ENCODE results near the gene HSPD1. TPM values are rescaled to one million over a fixed set of nuclear protein-coding genes. Genes with fewer than 3 reads are reported as not detected.

HSPD1 gene
- 351 and 353 TPM in 2 replicates for total RNA-seq

GRCh38 chr2:197499594-197500502 lies at the start of gene HSPD1, which contains the start of gene HSPE1:
Gene HSPD1, minus strand, starts transcription at chr2:197499840. Its CDS starts 992 bp downstream, at chr2:197498848.
Gene HSPE1, plus strand, starts transcription at chr2:197500379. Its CDS starts 58 bp downstream, at chr2:197500437.
- intact Hi-C loops (cut with micrococcal nuclease), result loop anchor here (1.0 to 5.0 kb wide), 12 partner anchors 15 to 1337 kb away; partner anchors contain the start of genes ANKRD44, CCDC150, COQ10B and MARS2

- intact Hi-C loops (cut with micrococcal nuclease), result no loop called here
Observed at GRCh38 chr2:197548582-197548981, 48.9 kb upstream of the HSPD1 start.

- intact Hi-C loops (cut with micrococcal nuclease), result no loop called here
Observed at GRCh38 chr2:197547163-197547900, 47.7 kb upstream of the HSPD1 start.

GRCh38 chr2:197543206-197543605 lies 43.6 kb upstream of the HSPD1 start:
- intact Hi-C loops (cut with micrococcal nuclease), result no loop called here

GRCh38 chr2:197539734-197540133 lies 40.1 kb upstream of the HSPD1 start:
- intact Hi-C loops (cut with micrococcal nuclease), result no loop called here

- intact Hi-C loops (cut with micrococcal nuclease), result no loop called here
Observed at GRCh38 chr2:197538412-197538811, 38.8 kb upstream of the HSPD1 start.

- intact Hi-C loops (cut with micrococcal nuclease), result loop anchor here (5.0 to 10.0 kb wide), 3 partner anchors 270 to 590 kb away; partner anchors contain the start of genes BOLL and PGAP1
Observed at GRCh38 chr2:197517150-197517549, 17.5 kb upstream of the HSPD1 start.

GRCh38 chr2:197516393-197516761 lies 16.7 kb upstream of the HSPD1 start:
- intact Hi-C loops (cut with micrococcal nuclease), result loop anchor here (1.0 to 10.0 kb wide), 5 partner anchors 63 to 717 kb away; partner anchors contain the start of genes BOLL, COQ10B, GTF3C3 and PGAP1

GRCh38 chr2:197515739-197516392 lies 16.2 kb upstream of the HSPD1 start, which contains the start of gene MOB4:
Gene MOB4, plus strand, starts transcription at chr2:197516066. Its CDS starts 21 bp downstream, at chr2:197516087.
- intact Hi-C loops (cut with micrococcal nuclease), result loop anchor here (1.0 to 10.0 kb wide), 8 partner anchors 16 to 717 kb away; partner anchors contain the start of genes BOLL, COQ10B, GTF3C3 and HSPE1

GRCh38 chr2:197515315-197515738 lies 15.7 kb upstream of the HSPD1 start:
- intact Hi-C loops (cut with micrococcal nuclease), result loop anchor here (1.0 to 10.0 kb wide), 6 partner anchors 15 to 588 kb away; partner anchors contain the start of genes BOLL, HSPE1, MARS2 and PGAP1

- intact Hi-C loops (cut with micrococcal nuclease), result loop anchor here (1.0 to 10.0 kb wide), 6 partner anchors 14 to 587 kb away; partner anchors contain the start of genes BOLL, HSPE1, MARS2 and PGAP1
Observed at GRCh38 chr2:197514754-197515153, 15.1 kb upstream of the HSPD1 start.

- intact Hi-C loops (cut with micrococcal nuclease), result loop anchor here (10.0 kb wide), 1 partner anchor 351 kb away; no protein-coding TSS in a partner anchor
Observed at GRCh38 chr2:197513915-197514314, 14.3 kb upstream of the HSPD1 start.

GRCh38 chr2:197506658-197507057 lies 7.0 kb upstream of the HSPD1 start:
- intact Hi-C loops (cut with micrococcal nuclease), result no loop called here

GRCh38 chr2:197504512-197504911 lies 4.9 kb upstream of the HSPD1 start:
- intact Hi-C loops (cut with micrococcal nuclease), result loop anchor here (5.0 kb wide), 3 partner anchors 273 to 577 kb away; partner anchors contain the start of gene PGAP1

- intact Hi-C loops (cut with micrococcal nuclease), result loop anchor here (5.0 kb wide), 3 partner anchors 273 to 577 kb away; partner anchors contain the start of gene PGAP1
Observed at GRCh38 chr2:197504000-197504399, 4.4 kb upstream of the HSPD1 start.

- intact Hi-C loops (cut with micrococcal nuclease), result loop anchor here (5.0 kb wide), 3 partner anchors 275 to 575 kb away; partner anchors contain the start of gene PGAP1
Observed at GRCh38 chr2:197502685-197503084, 3.0 kb upstream of the HSPD1 start.

- intact Hi-C loops (cut with micrococcal nuclease), result loop anchor here (5.0 kb wide), 3 partner anchors 275 to 575 kb away; partner anchors contain the start of gene PGAP1
Observed at GRCh38 chr2:197502201-197502600, 2.6 kb upstream of the HSPD1 start.

- intact Hi-C loops (cut with micrococcal nuclease), result loop anchor here (1.0 to 5.0 kb wide), 9 partner anchors 15 to 861 kb away; partner anchors contain the start of genes ANKRD44, CCDC150, COQ10B and MARS2
Observed at GRCh38 chr2:197500503-197501131, 977 bp upstream of the HSPD1 start.

- intact Hi-C loops (cut with micrococcal nuclease), result loop anchor here (1.0 to 5.0 kb wide), 3 partner anchors 305 to 1336 kb away; partner anchors contain the start of gene PLCL1
Observed at GRCh38 chr2:197498937-197499593, 575 bp downstream of the HSPD1 start.
